HG03565 (cell line): ENCODE data around the gene GRPEL1.
"Not testable (repeated sequence)": the region's sequence is repeated elsewhere in the genome, so short reads cannot be mapped to it uniquely, and the experiment has no call there.

Experiments
- ATAC-seq: cut with Tn5 transposase; IDR thresholded peaks from one replicate; pipeline ENCODE4 v1.9.1; 2021; ENCODE audit warnings: mild to moderate bottlenecking, moderate library complexity; ENCODE audit not compliant: unreplicated experiment

GRPEL1 gene

GRCh38 chr4:7094916-7095315 lies 27.1 kb upstream of the GRPEL1 start:
- no peak for ATAC-seq

DNA sequence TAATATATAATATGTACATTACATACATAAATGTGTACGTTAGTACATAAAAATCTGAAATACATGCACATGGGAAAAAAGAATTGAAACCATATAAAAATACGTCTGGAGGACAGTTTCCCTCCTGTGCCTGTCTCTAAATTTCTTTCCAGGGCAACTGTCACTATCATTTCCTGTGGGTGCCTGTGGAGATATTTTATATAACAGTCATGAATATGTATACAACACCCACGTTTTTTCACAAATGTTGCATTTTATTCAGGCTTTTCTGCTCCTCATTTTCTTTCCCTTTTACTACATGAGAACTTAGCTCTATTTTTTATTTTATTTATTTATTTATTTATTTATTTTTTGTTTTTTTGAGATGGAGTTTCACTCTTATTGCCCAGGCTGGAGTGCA lies 24.2 kb upstream of the GRPEL1 start:
- no peak for ATAC-seq

GRCh38 chr4:7089213-7089986 lies 21.5 kb upstream of the GRPEL1 start:
- no peak for ATAC-seq

DNA sequence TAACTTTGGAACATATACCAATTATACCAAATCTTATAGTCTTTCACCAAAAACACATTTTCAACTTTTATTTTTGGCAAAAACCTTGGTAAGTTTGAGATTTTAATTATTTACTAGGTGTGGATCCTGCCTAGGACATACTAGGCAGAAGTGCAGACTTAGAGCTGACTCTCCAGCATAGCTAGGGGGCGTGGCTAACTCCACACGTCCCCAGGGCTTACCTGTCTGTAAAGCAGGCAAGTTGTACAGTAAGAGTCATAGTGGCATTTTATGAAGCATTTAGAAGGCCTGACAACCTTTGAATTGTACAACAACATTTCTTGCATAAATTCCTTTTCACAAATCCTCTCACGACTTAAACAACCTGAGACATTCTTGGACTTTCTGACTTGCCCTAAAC lies 19.2 kb upstream of the GRPEL1 start:
- no peak for ATAC-seq

GRCh38 chr4:7086384-7086783 lies 18.5 kb upstream of the GRPEL1 start:
- ATAC-seq = no peak

DNA sequence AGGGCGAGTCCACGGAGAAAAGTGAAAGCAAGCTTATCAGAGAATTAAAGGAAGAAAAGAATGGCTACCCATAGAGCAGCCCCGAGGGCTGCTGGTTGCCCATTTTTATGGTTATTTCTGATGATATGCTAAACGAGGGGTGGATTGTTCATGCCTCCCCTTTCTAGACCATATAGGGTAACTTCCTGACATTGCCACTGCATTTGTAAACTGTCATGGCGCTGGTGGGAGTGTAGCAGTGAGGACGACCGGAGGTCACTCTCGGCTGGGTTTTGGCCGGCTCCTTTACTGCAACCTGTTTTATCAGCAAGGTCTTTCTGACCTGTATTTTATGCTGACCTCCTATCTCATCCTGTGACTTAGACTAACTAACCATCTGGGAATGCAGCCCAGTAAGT lies 16.7 kb upstream of the GRPEL1 start:
- not testable (repeated sequence) for ATAC-seq

- ATAC-seq = no peak
Measured at GRCh38 chr4:7083597-7084563, 16.0 kb upstream of the GRPEL1 start.

DNA sequence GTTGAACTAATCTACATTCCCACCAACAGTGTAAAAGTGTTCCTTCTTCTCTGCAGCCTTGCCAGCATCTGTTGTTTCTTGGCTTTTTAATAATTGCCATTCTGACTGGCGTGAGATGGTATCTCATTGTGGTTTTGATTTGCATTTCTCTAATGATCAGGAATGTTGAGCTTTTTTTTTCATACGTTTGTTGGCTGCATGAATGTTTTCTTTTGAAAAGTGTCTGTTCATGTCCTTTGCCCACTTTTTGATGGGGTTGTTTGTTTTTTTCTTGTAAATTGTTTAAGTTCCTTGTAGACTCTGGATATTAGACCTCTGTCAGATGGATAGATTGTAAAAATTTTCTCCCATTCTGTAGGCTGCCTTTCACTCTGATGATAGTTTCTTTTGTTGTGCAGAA lies 12.0 kb upstream of the GRPEL1 start:
- ATAC-seq = not testable (repeated sequence)

GRCh38 chr4:7079483-7079882 lies 11.6 kb upstream of the GRPEL1 start:
- ATAC-seq = not testable (repeated sequence)

- no peak for ATAC-seq
Measured at GRCh38 chr4:7078025-7078424, 10.2 kb upstream of the GRPEL1 start.

- ATAC-seq = no peak
Measured at GRCh38 chr4:7077371-7077770, 9.5 kb upstream of the GRPEL1 start.

DNA sequence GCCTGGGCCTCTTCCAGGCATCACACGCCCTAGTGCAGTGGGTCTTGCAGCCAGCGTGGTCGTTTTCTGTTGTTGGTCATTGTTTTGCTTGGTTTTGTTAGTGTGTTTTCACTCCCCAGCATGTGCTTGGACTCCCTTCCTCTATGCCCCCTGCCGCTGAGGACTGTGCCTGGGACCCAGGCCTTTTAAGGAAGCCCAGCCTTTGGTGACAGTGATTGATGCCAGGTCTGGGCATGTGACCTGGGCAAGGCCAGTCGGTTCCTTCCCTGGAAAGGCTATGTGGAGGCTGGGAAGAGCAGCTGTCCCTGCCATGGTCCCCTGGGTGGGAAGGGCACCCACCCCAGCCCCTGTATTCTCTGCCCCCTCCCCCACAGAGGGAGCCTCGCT lies 8.8 kb upstream of the GRPEL1 start:
- no peak for ATAC-seq

DNA sequence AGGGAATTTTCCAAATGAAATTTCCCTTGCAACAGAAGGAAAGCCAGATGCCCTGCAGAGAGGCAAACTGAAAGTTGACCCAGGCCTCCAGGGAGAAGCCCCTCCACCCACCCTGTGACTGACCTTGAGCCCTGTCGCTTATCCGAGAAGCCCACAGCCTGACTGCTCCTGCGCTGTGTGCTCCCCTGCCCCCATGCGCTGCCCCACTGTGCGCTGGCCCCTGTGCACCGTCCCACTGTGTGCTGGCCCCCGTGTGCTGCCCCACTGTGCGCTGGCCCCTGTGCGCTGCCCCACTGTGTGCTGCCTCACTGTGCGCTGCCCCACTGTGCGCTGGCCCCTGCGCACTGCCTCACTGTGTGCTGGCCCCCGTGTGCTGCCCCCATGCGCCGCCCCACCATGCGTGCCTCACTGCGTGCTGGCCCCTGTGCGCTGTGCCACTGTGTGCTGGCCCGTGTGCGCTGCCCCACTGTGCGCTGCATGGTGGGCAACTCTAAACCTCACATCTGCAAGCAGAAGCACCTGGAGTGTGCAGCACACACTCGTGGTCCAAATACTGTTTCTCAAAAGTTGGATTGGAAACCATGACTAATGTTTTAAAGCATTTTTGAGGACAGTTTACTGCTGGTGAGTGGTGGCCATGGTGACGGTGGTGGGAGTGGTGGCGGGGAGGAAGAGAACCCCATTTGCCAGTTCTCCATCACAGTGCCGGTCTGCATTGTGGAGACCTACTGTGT lies 8.3 kb upstream of the GRPEL1 start:
- ATAC-seq = no peak

- no peak for ATAC-seq
Measured at GRCh38 chr4:7074426-7074825, 6.6 kb upstream of the GRPEL1 start.

DNA sequence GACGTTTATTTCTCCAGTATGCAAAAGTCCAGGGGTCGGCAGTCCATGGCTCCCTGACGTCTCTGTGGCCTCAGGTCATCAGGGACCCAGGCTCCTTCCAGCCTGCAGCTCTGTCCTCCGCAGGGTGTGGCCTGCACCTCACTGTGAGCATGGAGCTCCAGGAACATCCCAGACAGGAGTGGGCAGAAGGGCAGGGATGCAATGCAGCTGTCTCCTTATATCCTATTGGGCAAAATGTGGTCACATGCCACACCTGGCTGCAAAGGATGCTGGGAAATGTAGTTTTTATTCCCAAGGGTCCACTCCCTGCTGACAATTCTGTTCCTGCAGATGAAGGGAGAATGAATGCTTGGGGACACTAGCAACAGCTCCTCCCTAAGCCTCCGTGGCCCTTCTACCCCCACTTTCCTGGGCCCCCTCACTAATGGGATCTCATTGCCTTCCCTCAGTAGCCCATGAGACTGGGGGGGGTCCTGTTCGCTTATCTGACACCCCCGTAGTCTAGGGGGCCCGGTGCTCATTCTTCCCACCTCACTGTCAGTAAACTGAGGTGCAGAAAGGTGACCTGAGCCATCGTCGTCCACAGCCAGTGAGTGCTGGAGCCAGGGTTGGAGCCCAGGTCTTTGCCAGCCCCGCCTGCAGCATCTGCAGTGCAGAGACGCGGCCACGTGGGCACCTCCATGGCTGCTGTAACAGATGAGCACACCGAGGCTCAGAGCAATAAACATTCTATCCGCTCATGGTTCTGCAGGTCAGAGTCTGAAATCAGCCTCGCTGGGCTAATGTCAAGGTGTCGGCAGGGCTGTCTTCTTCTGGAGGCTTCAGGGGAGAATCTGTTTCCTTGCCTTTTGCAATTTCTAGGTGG lies 5.9 kb upstream of the GRPEL1 start:
- ATAC-seq = no peak

GRCh38 chr4:7073059-7073458 lies 5.2 kb upstream of the GRPEL1 start:
- no peak for ATAC-seq

GRCh38 chr4:7070729-7071511 lies 3.1 kb upstream of the GRPEL1 start:
- peak; percentile 39 for ATAC-seq

DNA sequence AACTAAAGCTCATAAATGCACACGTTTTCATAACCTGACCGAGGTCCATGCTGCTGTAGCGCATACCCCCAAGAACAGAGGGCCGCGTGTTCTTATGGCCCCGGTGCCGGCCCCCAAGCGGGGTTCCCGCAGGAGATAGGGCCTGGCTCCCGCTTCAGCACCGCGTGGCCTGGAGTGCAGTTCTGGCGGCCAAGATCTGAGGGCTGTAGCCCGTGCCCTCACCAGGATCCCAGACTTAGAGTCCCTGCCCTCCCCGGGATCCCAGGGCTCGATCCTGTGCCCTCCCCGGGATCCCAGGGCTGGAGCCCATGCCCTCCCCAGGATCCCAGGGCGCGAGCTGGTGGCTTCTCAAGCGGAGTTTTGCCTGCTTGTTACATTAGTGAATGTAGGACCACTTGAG lies 1.0 kb upstream of the GRPEL1 start:
- ATAC-seq = no peak

DNA sequence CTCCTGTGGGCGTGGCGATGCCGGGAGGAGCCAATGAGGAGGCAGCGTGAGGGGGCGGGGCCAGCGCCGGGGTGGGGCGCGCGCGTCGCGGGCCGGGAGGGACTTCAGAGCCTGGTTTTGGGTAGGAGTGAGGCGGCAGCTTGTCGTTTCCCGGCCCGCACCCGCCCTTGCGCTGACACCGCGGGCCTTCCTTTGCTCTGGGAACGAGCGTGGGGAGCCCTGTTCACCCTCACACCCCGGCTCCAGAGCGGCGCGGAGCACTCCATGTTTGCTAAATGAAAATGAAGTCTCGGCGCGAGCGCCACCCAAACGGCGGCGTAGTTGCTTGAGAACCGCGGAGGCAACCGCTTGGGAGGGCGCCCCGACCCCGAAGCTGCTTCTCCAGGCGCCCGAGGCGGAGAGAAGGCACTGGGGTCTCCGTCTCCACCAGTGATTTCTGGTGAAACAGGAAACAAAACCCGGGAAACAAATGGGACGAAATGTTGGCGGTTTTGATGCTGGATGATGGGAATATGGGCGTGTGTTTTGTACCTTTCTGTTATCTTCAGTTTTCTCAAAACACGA lies 497 bp upstream of the GRPEL1 start:
- ATAC-seq = peak; percentile 7
